AG09309 (cell line): ENCODE measurements around the gene STK33.

Experiments used
- DNase-seq: peaks from one replicate; pipeline ENCODE4 v3.0.0-alpha.2; 2010; ENCODE audit warnings: low read depth
- H3K4me3 ChIP-seq: 2 replicates; pipeline ENCODE4 v1.5.1; 2011; ENCODE audit warnings: mild to moderate bottlenecking, low read depth, low read length, moderate library complexity; ENCODE audit not compliant: control insufficient read depth
- CTCF ChIP-seq: IDR thresholded peaks from 2 replicates; pipeline ENCODE4 v1.5.1; 2011; ENCODE audit warnings: mild to moderate bottlenecking, low read depth, low read length, inconsistent platforms; ENCODE audit not compliant: insufficient read depth, control insufficient read depth; ENCODE audit errors: missing control alignments

Gene STK33

GRCh38 chr11:8383627-8384026, 210.4 kb downstream of the STK33 start:
- no peak overlapping the region for H3K4me3 ChIP-seq
- no peak for DNase-seq
- no peak for TF ChIP-seq CTCF

- DNase-seq = no peak
- no peak overlapping the region for H3K4me3 ChIP-seq
- TF ChIP-seq CTCF = no peak
Observed at GRCh38 chr11:8383227-8383626, 210.8 kb downstream of the STK33 start.

- TF ChIP-seq CTCF = no peak
- DNase-seq = no peak
- H3K4me3 ChIP-seq = no peak overlapping the region
Observed at GRCh38 chr11:8382436-8383053, 211.5 kb downstream of the STK33 start.

- no peak overlapping the region for H3K4me3 ChIP-seq
- DNase-seq = no peak
- TF ChIP-seq CTCF = no peak
Observed at GRCh38 chr11:8381871-8382396, 212.1 kb downstream of the STK33 start.

GRCh38 chr11:8381343-8381742, 212.7 kb downstream of the STK33 start:
- no peak for DNase-seq
- H3K4me3 ChIP-seq = no peak overlapping the region
- no peak for TF ChIP-seq CTCF

- no peak for TF ChIP-seq CTCF
- DNase-seq = no peak
- no peak overlapping the region for H3K4me3 ChIP-seq
Observed at GRCh38 chr11:8375932-8376331, 218.1 kb downstream of the STK33 start.
